Cardiac muscle cell (in vitro differentiated cells and primary cell): ENCODE results near the gene CAMK2B. TPM values are rescaled to one million over a fixed set of nuclear protein-coding genes. Genes with fewer than 3 reads are reported as not detected.

Source experiments
- DNase-seq, 2 donors: peaks; one replicate each; pipeline versions ENCODE4 v3.0.0 to v3.0.0-alpha.2; 2010 to 2017; ENCODE audit warnings: low read depth in 1 of 2, low spot score in 1 of 2
- H3K27ac ChIP-seq: fragments of 200-600 bp; sonication (generic); 2 replicates; pipeline ENCODE4 v1.5.1; 2016
- H3K27me3 ChIP-seq: fragments of 200-600 bp; sonication (generic); 2 replicates; pipeline ENCODE4 v1.6.0; 2016; ENCODE audit warnings: control low read depth
- H3K36me3 ChIP-seq: fragments of 200-600 bp; sonication (generic); 2 replicates; pipeline ENCODE4 v1.5.1; 2016; ENCODE audit warnings: control low read depth
- H3K4me1 ChIP-seq: fragments of 200-600 bp; sonication (generic); 2 replicates; pipeline ENCODE4 v1.8.1; 2017; ENCODE audit warnings: low read depth, mild to moderate bottlenecking, mixed run types
- H3K4me3 ChIP-seq: fragments of 200-600 bp; sonication (generic); 2 replicates; pipeline ENCODE4 v1.5.1; 2016; ENCODE audit warnings: mild to moderate bottlenecking
- H3K9me3 ChIP-seq: fragments of 200-600 bp; sonication (generic); 2 replicates; pipeline ENCODE4 v1.5.1; 2017; ENCODE audit warnings: low read depth, mild to moderate bottlenecking, control low read depth
- CTCF ChIP-seq: IDR thresholded peaks from 2 replicates; pipeline ENCODE4 v1.5.1; 2012; ENCODE audit warnings: low read depth, mild to moderate bottlenecking, low read length
- polyA plus RNA-seq: library from polyadenylated mRNA; unstranded; fragments of >200 nt; fragmentation: Nextera tagmentation; extraction: Ambion mirVana; gene quantifications from 2 replicates; pipeline ENCODE4 v1.2.1, GENCODE V29; 2016
- total RNA-seq: library from RNA; depleted of rRNA; stranded (reverse); fragments of >200 nt; gene quantifications from 2 replicates; pipeline ENCODE4 v1.2.3, GENCODE V29; 2016

Gene CAMK2B
- total and polyA plus RNA-seq, 2 experiments from 2014 or later, result 7.7 to 17.7 TPM

DNA sequence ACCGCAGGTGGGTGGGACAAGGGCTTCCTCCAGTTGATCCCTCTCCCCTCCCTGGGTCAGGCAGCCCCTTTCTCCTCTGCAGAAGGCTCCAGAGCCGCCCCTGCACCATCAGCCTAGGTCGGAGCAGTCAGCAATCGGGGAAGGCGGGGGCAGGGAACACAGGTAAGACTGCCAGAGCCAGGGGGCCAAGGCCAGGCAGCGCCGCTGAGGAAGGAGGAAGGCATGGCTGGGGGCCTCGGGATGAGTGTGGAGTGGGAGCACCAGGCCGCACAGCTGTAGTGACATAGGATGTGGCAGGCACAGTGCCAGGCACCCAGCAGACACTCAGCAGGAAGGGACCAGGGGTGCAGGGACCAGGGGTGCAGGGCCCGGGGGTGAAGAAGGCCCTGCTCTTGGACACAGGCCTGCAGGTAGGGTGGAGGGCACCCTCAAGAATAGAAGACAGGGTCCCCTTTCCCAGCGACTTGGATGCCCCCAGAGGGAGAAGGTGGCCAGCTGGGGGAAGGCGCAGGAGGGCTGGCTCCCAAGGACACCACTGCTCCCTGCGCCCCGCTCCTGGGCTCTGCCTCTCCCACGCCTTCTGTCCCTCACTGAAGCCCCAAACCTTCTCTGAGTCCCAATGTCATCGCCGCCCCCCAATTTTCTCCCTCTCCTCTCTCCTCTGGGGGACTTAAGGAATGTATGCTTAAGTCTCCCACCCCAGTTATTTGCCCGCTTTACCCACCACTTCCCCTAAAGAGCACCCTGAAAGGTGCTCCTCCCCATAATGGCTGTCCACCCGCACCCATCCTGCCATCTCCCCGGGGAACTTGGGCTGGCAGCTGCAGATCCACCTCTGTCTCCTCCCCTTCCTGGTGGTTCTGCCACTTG is 38.5 kb downstream of the CAMK2B start:
- DNase-seq, result no peak
- Histone ChIP-seq H3K27ac (no peak overlapping the region), H3K9me3 (no peaks in the 10 kb centered on the region), H3K27me3 (no peaks in the 10 kb centered on the region), H3K36me3 (no peaks in the 10 kb centered on the region), H3K4me1 (no peaks in the 10 kb centered on the region), H3K4me3 (no peak overlapping the region)
- TF ChIP-seq CTCF, result no peak

DNA sequence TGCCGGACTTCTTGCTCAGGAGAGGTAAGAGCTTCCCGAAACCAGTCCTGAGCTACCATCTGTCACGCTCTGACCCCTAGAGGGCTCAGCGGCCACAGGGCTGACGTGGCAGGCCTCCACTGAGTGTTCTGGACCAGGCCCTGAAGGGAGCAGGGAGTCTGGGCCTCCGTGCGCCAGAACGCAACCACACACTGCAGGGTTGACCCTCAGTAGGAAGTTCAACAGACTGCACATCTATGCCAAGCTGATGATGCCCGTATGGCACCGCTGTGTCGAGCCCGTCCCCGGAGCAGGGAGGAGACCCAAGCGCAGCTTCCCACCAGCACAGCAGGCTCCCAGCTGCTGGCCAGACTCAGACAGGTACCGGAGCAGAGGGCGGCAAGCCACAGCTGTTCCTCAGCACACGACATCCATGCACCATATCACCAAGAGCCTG is 39.2 kb downstream of the CAMK2B start:
- H3K9me3 ChIP-seq, result no peaks in the 10 kb centered on the region
- H3K27ac ChIP-seq, result no peak overlapping the region
- no peak for DNase-seq
- no peak overlapping the region for H3K4me3 ChIP-seq
- no peaks in the 10 kb centered on the region for H3K27me3 ChIP-seq
- H3K4me1 ChIP-seq, result no peaks in the 10 kb centered on the region
- no peaks in the 10 kb centered on the region for H3K36me3 ChIP-seq
- TF ChIP-seq CTCF, result no peak

GRCh38 chr7:44285561-44285960 is 39.8 kb downstream of the CAMK2B start:
- Histone ChIP-seq H3K27ac (no peak overlapping the region), H3K9me3 (no peaks in the 10 kb centered on the region), H3K27me3 (no peaks in the 10 kb centered on the region), H3K4me3 (no peak overlapping the region), H3K36me3 (no peaks in the 10 kb centered on the region), H3K4me1 (no peaks in the 10 kb centered on the region)
- DNase-seq, result no peak
- TF ChIP-seq CTCF, result no peak

- no peaks in the 10 kb centered on the region for H3K36me3 ChIP-seq
- peaks cover 4% of the 10 kb centered on the region for H3K4me1 ChIP-seq
- no peak overlapping the region for H3K27ac ChIP-seq
- no peak for TF ChIP-seq CTCF
- no peak for DNase-seq
- H3K4me3 ChIP-seq, result no peak overlapping the region
- no peaks in the 10 kb centered on the region for H3K27me3 ChIP-seq
- H3K9me3 ChIP-seq, result no peaks in the 10 kb centered on the region
These were observed 40.4 kb downstream of the CAMK2B start for GRCh38 chr7:44284881-44285541.

DNA sequence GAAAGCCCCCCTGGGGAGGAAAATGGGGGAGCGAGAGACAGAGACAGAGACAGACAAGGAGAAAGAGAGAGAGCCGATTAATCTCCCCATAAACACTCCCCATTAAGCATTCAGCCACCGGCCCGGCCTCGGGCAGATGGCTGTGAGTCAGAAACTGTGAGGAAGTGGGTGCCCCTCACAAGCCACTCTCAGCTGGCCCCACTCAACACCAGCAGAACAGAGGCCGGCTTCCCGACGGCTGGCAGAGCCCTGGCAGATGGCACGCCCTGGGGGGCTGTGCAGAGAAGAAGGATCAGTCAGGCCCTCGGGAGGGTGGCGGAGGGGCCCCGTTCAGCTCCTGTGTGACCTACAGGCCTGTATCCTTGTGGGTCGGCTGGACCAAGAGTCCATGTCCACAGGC is 41.2 kb downstream of the CAMK2B start:
- Histone ChIP-seq H3K9me3 (no peaks in the 10 kb centered on the region), H3K4me1 (peaks cover 5% of the 10 kb centered on the region), H3K36me3 (no peaks in the 10 kb centered on the region), H3K27ac (no peak overlapping the region), H3K27me3 (no peaks in the 10 kb centered on the region), H3K4me3 (no peak overlapping the region)
- no peak for TF ChIP-seq CTCF
- DNase-seq, result no peak
